Upper lobe of left lung (tissue), 6 donors: ENCODE results near the gene CCDC86. TPM values are rescaled to one million over a fixed set of nuclear protein-coding genes. Genes with fewer than 3 reads are reported as not detected.
A peak's percentile ranks its signal among the peaks of the same experiment; 100 is the strongest.

Experiments
- ATAC-seq, 2 donors: fragments of 200-7000 bp; cut with Tn5 transposase; one replicate each; pipeline ENCODE4 v1.9.1; 2022; ENCODE audit warnings: mild to moderate bottlenecking in 2 of 2, moderate library complexity in 2 of 2; ENCODE audit not compliant: low FRiP score in 2 of 2
- DNase-seq, 2 donors: peaks; one replicate each; pipeline ENCODE4 v3.0.0-alpha.2; 2019 to 2020
- H3K27ac ChIP-seq, 4 donors: fragments of 200-600 bp; sonication (generic); one replicate each; pipeline ENCODE4 v1.5.1; 2016 to 2019
- H3K27me3 ChIP-seq, 4 donors: fragments of 200-600 bp; sonication (generic); one replicate each; pipeline ENCODE4 v1.5.1; 2017 to 2019
- H3K36me3 ChIP-seq, 4 donors: fragments of 200-600 bp; sonication (generic); one replicate each; pipeline ENCODE4 v1.5.1; 2016 to 2019
- H3K4me1 ChIP-seq, 4 donors: fragments of 200-600 bp; sonication (generic); one replicate each; pipeline ENCODE4 v1.5.1; 2018 to 2019
- H3K4me3 ChIP-seq, 4 donors: fragments of 200-600 bp; sonication (generic); one replicate each; pipeline ENCODE4 v1.5.1; 2017 to 2019; ENCODE audit warnings: mild to moderate bottlenecking in 2 of 4, moderate library complexity in 1 of 4
- H3K9me3 ChIP-seq, 4 donors: fragments of 200-600 bp; sonication (generic); one replicate each; pipeline ENCODE4 v1.5.1; 2018 to 2019
- EP300 ChIP-seq, 4 donors: sonication (generic); formaldehyde crosslinking; IDR thresholded peaks; one replicate each; pipeline ENCODE4 v1.5.1; 2017; ENCODE audit warnings: antibody characterized with exemption in 4 of 4, control low read depth in 2 of 4
- POLR2A ChIP-seq, 4 donors: fragments of 450-650 bp; IDR thresholded peaks; one replicate each; pipeline ENCODE4 v1.5.1; 2016 to 2017; ENCODE audit warnings: antibody characterized with exemption in 4 of 4, mild to moderate bottlenecking in 2 of 4
- POLR2AphosphoS5 ChIP-seq, 2 donors: sonication (generic); formaldehyde crosslinking; IDR thresholded peaks; one replicate each; pipeline ENCODE4 v1.5.1; 2017; ENCODE audit warnings: antibody characterized with exemption in 2 of 2
- WGBS, 2 donors: methylation state at CpG; one replicate each; pipeline ENCODE4 v1.1.5; 2017 to 2018; 5-methylcytosine and 5-hydroxymethylcytosine counted together
- total RNA-seq, 6 donors: library from RNA; depleted of rRNA in 4 of 6; stranded (reverse); fragments of >200 nt in 4 of 6; gene quantifications; one replicate each; pipeline versions ENCODE4 v1.1.0 to v1.2.1, GENCODE V29; 2016 to 2021
- TF ChIP-seq, protein P1 (sequence below), 6 experiments: fragments of 450-650 bp in 4 of 6; fragments of 200-600 bp in 2 of 6; sonication (generic) in 2 of 6; IDR thresholded peaks; one replicate each; pipeline ENCODE4 v1.5.1; 2016 to 2019; ENCODE audit warnings: antibody characterized with exemption in 6 of 6
- donor health status: DM: no; HTN: no; CAD: no; lungs with moderate emphysema.
- donor health status: DM: no; HTN: yes; CAD: no; lungs with severe emphysema.

Gene CCDC86
- total RNA-seq, 6 donors from 2014 or later: 9.0 to 25.1 (median 17.9) TPM

DNA sequence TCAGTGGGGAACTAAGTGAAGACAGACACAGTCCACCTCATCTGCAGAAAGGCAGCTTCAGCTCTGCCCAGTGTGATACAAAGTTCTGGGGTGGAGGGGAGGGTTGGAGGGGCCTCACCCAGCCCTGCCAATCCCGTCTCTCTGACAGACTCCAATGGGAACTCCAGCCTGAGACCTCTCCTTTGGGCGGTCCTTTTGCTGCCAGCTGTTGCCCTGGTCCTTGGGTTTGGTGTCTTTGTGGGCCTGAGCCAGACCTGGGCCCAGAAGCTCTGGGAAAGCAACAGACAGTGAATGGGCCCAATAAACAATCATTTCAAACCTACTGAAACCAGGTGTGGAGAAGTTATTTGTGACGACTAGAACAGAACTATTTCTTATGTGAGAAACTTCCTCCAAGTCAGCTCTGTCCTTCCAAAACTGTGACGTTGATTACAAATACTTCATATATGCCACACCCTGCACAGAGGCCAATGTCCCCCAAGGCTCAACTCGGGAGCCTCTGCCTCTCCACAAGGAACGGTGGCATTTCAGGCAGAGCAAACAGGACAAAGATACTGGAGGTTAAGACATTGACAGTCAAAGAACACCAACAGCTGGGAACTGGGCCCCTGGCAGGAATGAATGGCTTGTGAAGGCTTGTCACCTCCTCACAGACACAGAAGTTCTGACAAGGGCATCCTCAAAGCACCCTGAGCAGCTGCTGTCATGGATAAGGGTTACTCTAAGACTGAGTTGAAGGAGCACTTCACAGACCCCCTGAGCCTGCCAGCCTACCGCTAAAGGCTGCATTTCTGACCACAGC lies 33.7 kb downstream of the CCDC86 start:
- TF ChIP-seq, protein P1, sequence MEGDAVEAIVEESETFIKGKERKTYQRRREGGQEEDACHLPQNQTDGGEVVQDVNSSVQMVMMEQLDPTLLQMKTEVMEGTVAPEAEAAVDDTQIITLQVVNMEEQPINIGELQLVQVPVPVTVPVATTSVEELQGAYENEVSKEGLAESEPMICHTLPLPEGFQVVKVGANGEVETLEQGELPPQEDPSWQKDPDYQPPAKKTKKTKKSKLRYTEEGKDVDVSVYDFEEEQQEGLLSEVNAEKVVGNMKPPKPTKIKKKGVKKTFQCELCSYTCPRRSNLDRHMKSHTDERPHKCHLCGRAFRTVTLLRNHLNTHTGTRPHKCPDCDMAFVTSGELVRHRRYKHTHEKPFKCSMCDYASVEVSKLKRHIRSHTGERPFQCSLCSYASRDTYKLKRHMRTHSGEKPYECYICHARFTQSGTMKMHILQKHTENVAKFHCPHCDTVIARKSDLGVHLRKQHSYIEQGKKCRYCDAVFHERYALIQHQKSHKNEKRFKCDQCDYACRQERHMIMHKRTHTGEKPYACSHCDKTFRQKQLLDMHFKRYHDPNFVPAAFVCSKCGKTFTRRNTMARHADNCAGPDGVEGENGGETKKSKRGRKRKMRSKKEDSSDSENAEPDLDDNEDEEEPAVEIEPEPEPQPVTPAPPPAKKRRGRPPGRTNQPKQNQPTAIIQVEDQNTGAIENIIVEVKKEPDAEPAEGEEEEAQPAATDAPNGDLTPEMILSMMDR (IDR thresholded peaks at IDR 0.05): no peak
- no peak for TF ChIP-seq EP300 (IDR thresholded peaks at IDR 0.05)
- no peak for TF ChIP-seq POLR2A (IDR thresholded peaks at IDR 0.05)
- TF ChIP-seq POLR2AphosphoS5 (IDR thresholded peaks at IDR 0.05): no peak
- H3K27ac ChIP-seq: no peak overlapping the region
- ATAC-seq (no peak), DNase-seq (no peak)
- H3K4me1 ChIP-seq: peaks cover 0 to 22% (median 9%) of the 10 kb centered on the region in 4 donors
- WGBS, 2 donors: 78 to 88% methylated on average over 7 of the region's 7 CpGs
- no peak overlapping the region for H3K4me3 ChIP-seq
- no peaks in the 10 kb centered on the region for H3K9me3 ChIP-seq
- peaks cover 0 to 13% (median 5%) of the 10 kb centered on the region in 4 donors for H3K36me3 ChIP-seq
- H3K27me3 ChIP-seq: no peaks in the 10 kb centered on the region

DNA sequence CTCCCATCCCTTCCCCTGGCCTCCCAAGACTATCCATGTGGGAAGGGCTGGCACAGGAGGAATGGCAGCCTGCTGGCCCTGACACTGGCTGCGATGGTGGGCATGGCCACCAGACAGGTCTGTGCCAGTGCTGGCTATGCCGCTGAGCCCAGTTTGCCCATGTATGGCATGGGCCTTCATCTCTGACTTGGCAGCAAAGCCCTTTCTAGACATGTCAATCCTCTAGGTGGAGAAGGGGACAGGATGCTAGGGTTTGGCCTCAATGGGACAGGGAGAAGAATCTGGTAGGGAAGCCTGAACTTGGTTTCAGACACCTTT lies 34.2 kb downstream of the CCDC86 start:
- DNase-seq (no peak), ATAC-seq (no peak)
- Histone ChIP-seq H3K27ac (no peak overlapping the region), H3K36me3 (peaks cover 0 to 16% (median 5%) of the 10 kb centered on the region in 4 donors), H3K4me3 (no peak overlapping the region), H3K4me1 (peaks cover 0 to 22% (median 8%) of the 10 kb centered on the region in 4 donors), H3K9me3 (no peaks in the 10 kb centered on the region), H3K27me3 (no peaks in the 10 kb centered on the region)
- WGBS, 2 donors: 100% methylated on average over 2 of the region's 2 CpGs; no CpG with 5 or more reads in 1 of the 2 donors
- TF ChIP-seq, protein P1 (IDR thresholded peaks at IDR 0.05): no peak
- TF ChIP-seq POLR2AphosphoS5 (IDR thresholded peaks at IDR 0.05) (no peak), EP300 (IDR thresholded peaks at IDR 0.05) (no peak), POLR2A (IDR thresholded peaks at IDR 0.05) (no peak)

DNA sequence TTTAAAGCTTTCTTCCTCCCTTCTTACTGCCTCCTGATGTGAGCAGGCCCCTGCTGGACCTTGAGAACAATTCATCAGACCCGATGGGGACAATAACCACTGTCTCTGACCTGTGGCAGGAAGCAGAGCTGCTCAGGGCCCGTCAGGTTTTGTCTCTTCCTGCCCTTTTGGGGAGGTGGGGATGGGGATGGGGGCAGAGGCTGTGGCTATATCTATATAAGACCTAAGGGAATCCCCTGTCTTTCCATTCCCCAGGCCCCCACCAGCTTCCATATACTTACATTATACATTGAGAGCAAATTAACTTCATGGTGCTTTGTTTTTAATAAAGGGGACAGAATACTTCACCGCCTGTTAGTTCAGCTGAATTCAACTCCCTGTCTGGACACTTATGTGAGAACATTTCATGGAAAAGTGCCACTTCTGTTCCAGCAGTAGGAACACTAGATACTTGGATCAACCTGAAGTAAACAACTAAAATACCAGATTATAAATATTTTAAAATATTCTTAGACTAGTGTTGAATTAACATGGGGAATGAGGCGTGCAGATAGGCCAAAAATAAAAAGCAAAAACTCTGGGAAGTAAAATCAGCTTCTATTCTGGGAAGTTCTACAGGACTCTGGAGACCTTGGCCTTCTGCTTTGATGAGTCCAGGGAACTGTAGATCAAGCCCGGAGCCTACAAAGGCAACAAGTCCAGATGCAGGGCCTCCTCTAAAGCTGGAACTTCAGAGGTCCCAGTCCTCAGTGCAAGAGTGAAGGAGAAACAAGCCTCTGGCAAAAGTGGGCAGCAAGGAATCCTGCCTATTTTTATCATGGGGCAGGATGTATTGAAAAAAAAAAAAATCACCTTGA lies 36.6 kb downstream of the CCDC86 start:
- no peaks in the 10 kb centered on the region for H3K9me3 ChIP-seq
- peaks cover 0 to 21% (median 5%) of the 10 kb centered on the region in 4 donors for H3K36me3 ChIP-seq
- DNase-seq (no peak), ATAC-seq (peak in 1 of 2 donors; percentile 51)
- H3K4me3 ChIP-seq: no peak overlapping the region
- no peaks in the 10 kb centered on the region for H3K27me3 ChIP-seq
- H3K4me1 ChIP-seq: peaks cover 0 to under 1% (median 0%) of the 10 kb centered on the region in 4 donors
- WGBS, 2 donors: 70 to 74% methylated on average over 5 of the region's 5 CpGs
- H3K27ac ChIP-seq: no peak overlapping the region
- TF ChIP-seq, protein P1 (IDR thresholded peaks at IDR 0.05): no peak
- TF ChIP-seq EP300 (IDR thresholded peaks at IDR 0.05): no peak
- TF ChIP-seq POLR2AphosphoS5 (IDR thresholded peaks at IDR 0.05): no peak
- TF ChIP-seq POLR2A (IDR thresholded peaks at IDR 0.05): no peak

DNA sequence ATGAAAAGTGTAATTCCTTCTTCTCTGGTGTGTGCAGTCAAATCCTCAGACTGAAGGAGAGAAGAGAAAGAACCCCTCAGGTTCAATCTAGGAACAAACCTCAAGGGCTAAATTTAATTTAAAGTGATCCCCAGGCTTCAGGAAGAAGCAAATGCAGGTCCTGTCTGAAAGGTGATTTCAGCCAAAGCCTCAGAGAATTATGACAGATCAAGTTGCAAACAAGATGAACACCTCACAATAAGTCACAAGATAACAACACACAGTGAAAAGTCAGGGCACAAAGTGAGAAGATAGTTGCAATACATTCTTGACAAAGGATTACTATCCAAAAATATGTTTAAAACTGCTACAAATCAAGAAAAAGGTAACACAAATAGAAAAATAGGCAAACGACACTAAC lies 37.2 kb downstream of the CCDC86 start:
- Histone ChIP-seq H3K4me1 (no peaks in the 10 kb centered on the region), H3K36me3 (peaks cover 0 to 21% (median 5%) of the 10 kb centered on the region in 4 donors), H3K27me3 (no peaks in the 10 kb centered on the region), H3K9me3 (no peaks in the 10 kb centered on the region), H3K27ac (no peak overlapping the region), H3K4me3 (no peak overlapping the region)
- 94 to 97% methylated on average over 1 of the region's 1 CpG for WGBS, 2 donors
- TF ChIP-seq POLR2AphosphoS5 (IDR thresholded peaks at IDR 0.05) (no peak), EP300 (IDR thresholded peaks at IDR 0.05) (no peak), POLR2A (IDR thresholded peaks at IDR 0.05) (no peak)
- TF ChIP-seq, protein P1 (IDR thresholded peaks at IDR 0.05): no peak
- no peak for DNase-seq
- ATAC-seq: no peak
